ENCODE data around the gene MAS1L. TPM values are rescaled to one million over a fixed set of nuclear protein-coding genes. Genes with fewer than 3 reads are reported as not detected.

MAS1L gene, protein sequence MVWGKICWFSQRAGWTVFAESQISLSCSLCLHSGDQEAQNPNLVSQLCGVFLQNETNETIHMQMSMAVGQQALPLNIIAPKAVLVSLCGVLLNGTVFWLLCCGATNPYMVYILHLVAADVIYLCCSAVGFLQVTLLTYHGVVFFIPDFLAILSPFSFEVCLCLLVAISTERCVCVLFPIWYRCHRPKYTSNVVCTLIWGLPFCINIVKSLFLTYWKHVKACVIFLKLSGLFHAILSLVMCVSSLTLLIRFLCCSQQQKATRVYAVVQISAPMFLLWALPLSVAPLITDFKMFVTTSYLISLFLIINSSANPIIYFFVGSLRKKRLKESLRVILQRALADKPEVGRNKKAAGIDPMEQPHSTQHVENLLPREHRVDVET
- not detected for total RNA-seq

- Mint-ChIP-seq H3K27me3 (peaks cover 17 to 28% of the 10 kb centered on the region in 2 donors), H3K9me3 (no peaks in the 10 kb centered on the region), H3K4me3 (no peak within 1 kb of the TSS), H3K27ac (no peak within 1 kb of the TSS), H3K36me3 (no peaks in the 10 kb centered on the region), H3K4me1 (ENCODE audit: low read depth in 2 of 2) (no peaks in the 10 kb centered on the region)
- DNase-seq (ENCODE audit: low spot score), result no peak
- peak in 1 of 2 donors; percentile 45 for ATAC-seq
Measured at GRCh38 chr6:29487660-29488059, at the start of gene MAS1L. Gene MAS1L (minus strand): TSS chr6:29487956. CDS start chr6:29487902, 54 bp downstream.

GRCh38 chr6:29532320-29532951, 44.7 kb upstream of the MAS1L start:
- no peak overlapping the region for H3K4me3 Mint-ChIP-seq
- H3K36me3 Mint-ChIP-seq, result no peaks in the 10 kb centered on the region
- no peak overlapping the region for H3K27ac Mint-ChIP-seq
- no peaks in the 10 kb centered on the region for H3K9me3 Mint-ChIP-seq
- ATAC-seq (no peak), DNase-seq (ENCODE audit: low spot score) (no peak)
- peaks cover 0 to 3% of the 10 kb centered on the region in 2 donors for H3K4me1 Mint-ChIP-seq (ENCODE audit: low read depth in 2 of 2)
- peaks cover 0 to 7% of the 10 kb centered on the region in 2 donors for H3K27me3 Mint-ChIP-seq

DNA sequence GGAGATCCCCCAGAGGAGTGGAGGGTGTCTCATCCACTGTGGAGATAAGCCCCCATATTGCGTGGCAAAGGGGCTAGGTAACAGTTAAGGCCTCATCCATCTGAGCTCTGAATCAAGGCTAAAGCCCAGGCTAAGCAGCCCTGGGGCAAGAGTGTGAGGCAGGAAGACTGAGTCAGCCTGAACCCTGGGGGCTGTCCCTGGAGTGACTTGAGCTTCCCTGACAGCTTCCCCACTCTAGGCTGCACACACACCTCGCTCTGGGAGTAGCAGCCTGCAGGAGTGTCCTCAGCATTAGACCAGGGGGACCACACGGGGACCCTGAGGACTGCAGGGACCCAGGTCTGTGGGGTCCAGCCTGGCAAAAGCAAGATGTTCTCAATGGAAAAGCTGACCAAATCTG, 43.9 kb upstream of the MAS1L start:
- Mint-ChIP-seq H3K27me3 (peaks cover 0 to 5% of the 10 kb centered on the region in 2 donors), H3K27ac (no peak overlapping the region), H3K4me1 (ENCODE audit: low read depth in 2 of 2) (peaks cover 0 to 3% of the 10 kb centered on the region in 2 donors), H3K4me3 (no peak overlapping the region), H3K9me3 (no peaks in the 10 kb centered on the region), H3K36me3 (no peaks in the 10 kb centered on the region)
- peak; percentile 63 to 79 for ATAC-seq
- DNase-seq (ENCODE audit: low spot score), result no peak

GRCh38 chr6:29530671-29531310, 43.0 kb upstream of the MAS1L start:
- DNase-seq (ENCODE audit: low spot score) (no peak), ATAC-seq (no peak)
- H3K36me3 Mint-ChIP-seq, result no peaks in the 10 kb centered on the region
- no peak overlapping the region for H3K4me3 Mint-ChIP-seq
- no peaks in the 10 kb centered on the region for H3K9me3 Mint-ChIP-seq
- H3K27ac Mint-ChIP-seq, result no peak overlapping the region
- H3K4me1 Mint-ChIP-seq (ENCODE audit: low read depth in 2 of 2), result peaks cover 0 to 3% of the 10 kb centered on the region in 2 donors
- peaks cover 3 to 5% of the 10 kb centered on the region in 2 donors for H3K27me3 Mint-ChIP-seq

GRCh38 chr6:29529956-29530355, 42.2 kb upstream of the MAS1L start:
- no peaks in the 10 kb centered on the region for H3K9me3 Mint-ChIP-seq
- ATAC-seq (no peak), DNase-seq (ENCODE audit: low spot score) (no peak)
- H3K4me3 Mint-ChIP-seq, result no peak overlapping the region
- H3K27me3 Mint-ChIP-seq, result peaks cover 5 to 12% of the 10 kb centered on the region in 2 donors
- H3K27ac Mint-ChIP-seq, result no peak overlapping the region
- H3K4me1 Mint-ChIP-seq (ENCODE audit: low read depth in 2 of 2), result peaks cover 0 to 3% of the 10 kb centered on the region in 2 donors
- no peaks in the 10 kb centered on the region for H3K36me3 Mint-ChIP-seq

- ATAC-seq, result no peak
Measured at GRCh38 chr6:29528988-29529560, 41.3 kb upstream of the MAS1L start.

GRCh38 chr6:29528300-29528931, 40.7 kb upstream of the MAS1L start:
- Mint-ChIP-seq H3K4me3 (no peak overlapping the region), H3K4me1 (ENCODE audit: low read depth in 2 of 2) (peaks cover 0 to 3% of the 10 kb centered on the region in 2 donors), H3K27me3 (peaks cover 10 to 24% of the 10 kb centered on the region in 2 donors), H3K27ac (no peak overlapping the region), H3K36me3 (no peaks in the 10 kb centered on the region), H3K9me3 (no peaks in the 10 kb centered on the region)
- no peak for DNase-seq (ENCODE audit: low spot score)
- no peak for ATAC-seq

More at GRCh38 chr6:29528988-29529560, 41.3 kb upstream of the MAS1L start:
- no peak for DNase-seq (ENCODE audit: low spot score)
- H3K9me3 Mint-ChIP-seq, result no peaks in the 10 kb centered on the region
- H3K27me3 Mint-ChIP-seq, result peaks cover 8 to 20% of the 10 kb centered on the region in 2 donors
- no peaks in the 10 kb centered on the region for H3K36me3 Mint-ChIP-seq
- no peak overlapping the region for H3K27ac Mint-ChIP-seq
- peaks cover 0 to 3% of the 10 kb centered on the region in 2 donors for H3K4me1 Mint-ChIP-seq (ENCODE audit: low read depth in 2 of 2)
- no peak overlapping the region for H3K4me3 Mint-ChIP-seq

DNA sequence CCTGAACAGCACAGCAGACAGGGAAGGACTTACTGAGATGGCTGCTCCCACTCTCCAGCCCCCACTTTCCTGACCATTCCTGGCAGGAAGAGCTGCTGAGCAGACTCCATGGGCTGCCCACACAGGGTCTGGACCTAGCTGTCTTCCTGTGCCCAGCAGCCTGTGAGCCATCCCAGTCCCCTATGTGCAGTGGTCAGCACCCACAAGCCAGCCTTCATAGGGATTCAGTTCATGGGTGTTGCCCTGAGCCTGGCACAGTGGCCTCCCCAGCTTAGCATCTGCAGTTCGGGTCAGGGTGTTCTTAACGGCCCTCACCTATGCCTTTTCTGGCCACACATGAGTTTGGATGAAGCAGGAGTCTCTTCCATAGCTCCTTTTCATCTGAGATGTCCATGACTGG, 39.8 kb upstream of the MAS1L start:
- Mint-ChIP-seq H3K4me3 (no peak overlapping the region), H3K27me3 (peaks cover 14 to 32% of the 10 kb centered on the region in 2 donors), H3K4me1 (ENCODE audit: low read depth in 2 of 2) (peaks cover 0 to 3% of the 10 kb centered on the region in 2 donors), H3K36me3 (no peaks in the 10 kb centered on the region), H3K27ac (no peak overlapping the region), H3K9me3 (no peaks in the 10 kb centered on the region)
- no peak for DNase-seq (ENCODE audit: low spot score)
- ATAC-seq, result no peak

DNA sequence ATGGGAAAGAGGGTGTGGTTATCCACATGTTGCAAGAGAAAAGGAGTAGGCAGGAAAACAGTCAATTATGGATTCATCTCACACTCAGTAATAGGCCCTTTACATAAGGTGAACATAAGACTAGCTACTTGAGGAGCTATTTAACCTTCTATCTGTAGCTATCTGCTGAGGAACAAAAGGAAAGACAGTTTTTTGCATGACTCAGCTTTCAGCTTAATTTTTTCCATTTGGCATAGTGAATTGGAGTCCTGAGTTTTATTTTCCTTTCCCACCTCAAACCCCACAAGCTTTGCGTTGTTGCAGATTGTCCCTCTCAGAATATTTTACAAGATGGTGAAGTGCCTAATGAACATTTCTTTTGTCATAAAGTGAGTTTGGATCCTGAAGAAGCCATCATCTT, 39.4 kb upstream of the MAS1L start:
- ATAC-seq, result no peak
- H3K36me3 Mint-ChIP-seq, result no peaks in the 10 kb centered on the region

GRCh38 chr6:29525311-29525639, 37.5 kb upstream of the MAS1L start:
- ATAC-seq, result no peak
- no peaks in the 10 kb centered on the region for H3K4me1 Mint-ChIP-seq (ENCODE audit: low read depth in 2 of 2)
- H3K4me3 Mint-ChIP-seq, result no peak overlapping the region
- no peak for DNase-seq (ENCODE audit: low spot score)
- peaks cover 21 to 33% of the 10 kb centered on the region in 2 donors for H3K27me3 Mint-ChIP-seq
- no peaks in the 10 kb centered on the region for H3K9me3 Mint-ChIP-seq
- H3K36me3 Mint-ChIP-seq, result no peaks in the 10 kb centered on the region
- no peak overlapping the region for H3K27ac Mint-ChIP-seq

More for the DNA sequence above, 39.4 kb upstream of the MAS1L start:
- Mint-ChIP-seq H3K9me3 (no peaks in the 10 kb centered on the region), H3K4me3 (no peak overlapping the region), H3K27me3 (peaks cover 14 to 33% of the 10 kb centered on the region in 2 donors), H3K4me1 (ENCODE audit: low read depth in 2 of 2) (peaks cover 0 to 3% of the 10 kb centered on the region in 2 donors), H3K27ac (no peak overlapping the region)
- DNase-seq (ENCODE audit: low spot score), result no peak

- DNase-seq (ENCODE audit: low spot score) (no peak), ATAC-seq (no peak)
- no peaks in the 10 kb centered on the region for H3K4me1 Mint-ChIP-seq (ENCODE audit: low read depth in 2 of 2)
- no peak overlapping the region for H3K4me3 Mint-ChIP-seq
- peaks cover 21 to 33% of the 10 kb centered on the region in 2 donors for H3K27me3 Mint-ChIP-seq
- H3K27ac Mint-ChIP-seq, result no peak overlapping the region
- no peaks in the 10 kb centered on the region for H3K9me3 Mint-ChIP-seq
- H3K36me3 Mint-ChIP-seq, result no peaks in the 10 kb centered on the region
Measured at GRCh38 chr6:29524444-29525310, 36.9 kb upstream of the MAS1L start.

DNA sequence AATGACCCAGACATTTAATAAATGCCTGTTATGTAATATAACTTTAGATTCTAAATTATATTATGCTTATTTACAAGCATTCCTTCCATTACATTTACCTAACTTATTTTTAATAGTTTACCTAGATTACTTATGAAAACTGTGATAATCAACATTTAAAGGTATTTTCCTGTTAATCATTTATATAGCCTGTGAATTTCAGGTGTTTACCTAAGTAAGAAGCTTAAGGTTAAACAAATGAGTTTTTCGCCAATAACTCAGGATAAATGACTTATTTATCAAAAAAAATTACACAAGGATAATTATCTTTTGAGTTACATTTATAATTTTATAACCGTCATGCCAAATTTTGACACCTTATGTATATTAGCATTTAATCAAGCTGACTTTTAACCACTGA, 36.3 kb upstream of the MAS1L start:
- Mint-ChIP-seq H3K4me3 (no peak overlapping the region), H3K27me3 (peaks cover 21 to 33% of the 10 kb centered on the region in 2 donors)

GRCh38 chr6:29522227-29522626, 34.5 kb upstream of the MAS1L start:
- Mint-ChIP-seq H3K27me3 (peaks cover 17 to 33% of the 10 kb centered on the region in 2 donors), H3K4me1 (ENCODE audit: low read depth in 2 of 2) (no peaks in the 10 kb centered on the region)
- no peak for DNase-seq (ENCODE audit: low spot score)

More for the DNA sequence above, 36.3 kb upstream of the MAS1L start:
- no peaks in the 10 kb centered on the region for H3K4me1 Mint-ChIP-seq (ENCODE audit: low read depth in 2 of 2)
- no peak overlapping the region for H3K27ac Mint-ChIP-seq
- H3K9me3 Mint-ChIP-seq, result no peaks in the 10 kb centered on the region
- no peaks in the 10 kb centered on the region for H3K36me3 Mint-ChIP-seq
- DNase-seq (ENCODE audit: low spot score), result no peak
- no peak for ATAC-seq

More at GRCh38 chr6:29522227-29522626, 34.5 kb upstream of the MAS1L start:
- ATAC-seq, result peak in 1 of 2 donors; percentile 36
- Mint-ChIP-seq H3K27ac (no peak overlapping the region), H3K36me3 (no peaks in the 10 kb centered on the region), H3K9me3 (no peaks in the 10 kb centered on the region), H3K4me3 (no peak overlapping the region)
